IPS-11a (cell line): ENCODE data around the gene MITF.
A peak's percentile ranks its signal among the peaks of the same experiment; 100 is the strongest.

Source experiments
- H3K4me3 ChIP-seq: one replicate; pipeline ENCODE4 v1.5.1; 2013; ENCODE audit warnings: low read depth, low read length, control low read depth

The MITF gene

DNA sequence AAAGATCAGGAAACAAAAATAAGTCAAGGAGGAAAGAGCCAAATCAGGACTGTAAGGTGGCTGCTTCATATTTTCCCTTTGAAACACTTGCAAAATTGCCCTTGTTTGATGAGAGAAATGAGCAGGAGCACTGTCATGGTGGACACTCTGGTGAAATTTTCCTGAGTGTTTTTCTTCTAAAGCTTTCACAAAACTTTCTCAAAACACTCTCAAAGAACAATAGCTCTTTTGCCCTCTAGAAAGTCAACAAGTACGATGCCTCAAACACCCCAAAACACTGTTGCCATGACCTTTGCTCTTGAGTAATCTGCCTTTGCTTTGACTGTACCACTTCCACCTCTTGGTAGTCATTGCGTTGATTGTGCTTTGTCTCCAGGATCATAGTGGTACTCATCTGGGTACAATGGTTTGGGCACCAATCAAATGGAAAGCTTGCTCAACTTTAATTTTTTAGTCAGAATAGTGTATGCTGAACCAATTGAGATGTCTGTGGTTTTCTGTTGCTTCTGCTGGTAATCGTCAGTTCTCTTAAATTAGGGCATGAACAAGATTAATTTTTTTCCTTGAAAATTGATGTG lies 13.2 kb upstream of the MITF start:
- H3K4me3 ChIP-seq = no peak overlapping the region

DNA sequence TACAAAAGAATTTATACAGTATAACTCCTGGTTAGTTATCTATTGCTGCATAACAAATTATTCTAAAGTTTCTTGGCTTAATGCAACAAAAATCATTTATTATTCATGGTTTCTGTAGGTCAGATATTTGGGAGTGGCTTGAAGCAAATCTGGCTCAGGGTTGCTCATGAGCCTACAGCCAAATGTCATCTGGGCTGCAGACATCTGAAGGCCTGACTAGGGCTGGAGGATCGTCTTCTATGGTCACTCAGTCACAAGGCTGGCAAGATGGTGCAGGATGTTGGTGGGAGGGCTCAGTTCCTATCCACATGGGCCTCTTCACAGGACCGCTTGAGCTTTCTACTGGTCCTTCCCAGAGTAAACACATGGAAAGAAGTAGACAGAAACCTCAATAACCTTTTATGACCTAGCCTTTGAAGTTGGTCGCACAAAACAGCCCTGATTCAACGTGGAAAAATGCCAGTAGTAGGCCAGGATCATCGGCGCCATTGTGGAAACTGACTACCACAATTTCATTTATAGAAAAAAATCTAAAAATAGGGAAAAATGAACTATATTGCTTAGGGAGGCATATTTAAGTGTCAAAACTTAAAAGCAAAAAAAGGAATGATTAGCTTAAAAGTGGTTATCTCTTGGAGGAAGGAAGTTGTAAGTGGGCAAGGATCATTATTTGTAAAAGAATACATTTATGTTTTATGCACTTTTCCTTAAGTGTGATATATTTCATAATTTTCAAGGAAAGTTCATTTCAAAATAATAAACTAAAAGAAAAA lies 9.9 kb upstream of the MITF start:
- H3K4me3 ChIP-seq = no peak overlapping the region

DNA sequence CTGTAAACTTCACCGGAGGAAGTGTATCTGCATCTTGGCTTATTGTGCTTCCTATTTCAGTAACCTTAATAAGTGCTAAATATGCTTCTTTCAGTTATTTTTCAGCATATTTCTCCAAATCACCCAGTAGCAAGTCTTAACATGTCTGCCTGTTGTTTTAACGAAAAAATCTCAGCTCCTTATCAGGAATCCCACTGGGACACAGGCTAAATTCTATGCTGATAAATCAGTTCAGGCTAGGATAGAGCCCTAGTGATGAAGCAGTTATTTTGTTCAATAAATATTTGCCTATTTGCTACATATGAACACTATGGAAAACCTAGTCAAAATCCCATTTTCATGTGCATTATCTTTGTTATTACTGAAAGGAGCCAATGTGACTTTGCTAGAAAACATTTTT lies 8.2 kb upstream of the MITF start:
- H3K4me3 ChIP-seq = no peak overlapping the region

DNA sequence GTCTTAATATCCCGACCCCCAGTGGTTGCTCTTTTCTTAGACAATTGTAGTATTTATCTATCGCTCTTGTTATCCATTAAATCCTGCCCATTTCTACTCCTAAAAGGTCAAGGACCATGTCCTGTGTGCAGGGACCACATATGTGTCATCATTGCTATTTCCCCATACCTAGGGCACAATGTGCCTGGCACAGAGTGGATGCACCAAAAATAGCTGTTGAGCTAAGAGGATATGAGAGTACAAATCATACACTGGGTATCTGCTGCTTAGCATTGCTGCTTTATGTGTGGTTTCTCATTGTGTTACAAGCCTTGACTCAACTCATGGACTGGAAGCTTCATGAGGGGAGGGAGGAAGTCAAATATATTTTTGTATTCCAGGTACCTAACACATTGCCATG lies 3.4 kb upstream of the MITF start:
- H3K4me3 ChIP-seq = no peak overlapping the region

DNA sequence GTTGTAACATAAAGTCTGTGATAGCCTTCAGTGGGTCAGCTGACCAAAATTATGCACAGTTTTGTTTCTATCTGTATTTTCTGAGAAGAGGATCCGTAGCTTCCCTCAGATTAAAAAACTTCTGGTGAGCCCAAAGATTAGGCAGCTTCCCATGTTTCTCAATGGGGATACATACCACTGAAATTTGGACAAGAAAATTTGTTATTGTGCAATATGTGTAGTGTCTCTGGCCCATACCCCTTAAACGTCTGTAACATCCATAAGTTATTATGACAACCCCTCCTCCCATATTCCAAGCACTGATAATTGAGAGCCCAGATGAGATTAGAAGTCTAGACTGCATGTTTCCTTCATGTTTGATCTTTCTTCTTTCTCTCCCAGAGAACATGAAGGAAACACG lies 1.9 kb upstream of the MITF start:
- no peak overlapping the region for H3K4me3 ChIP-seq

DNA sequence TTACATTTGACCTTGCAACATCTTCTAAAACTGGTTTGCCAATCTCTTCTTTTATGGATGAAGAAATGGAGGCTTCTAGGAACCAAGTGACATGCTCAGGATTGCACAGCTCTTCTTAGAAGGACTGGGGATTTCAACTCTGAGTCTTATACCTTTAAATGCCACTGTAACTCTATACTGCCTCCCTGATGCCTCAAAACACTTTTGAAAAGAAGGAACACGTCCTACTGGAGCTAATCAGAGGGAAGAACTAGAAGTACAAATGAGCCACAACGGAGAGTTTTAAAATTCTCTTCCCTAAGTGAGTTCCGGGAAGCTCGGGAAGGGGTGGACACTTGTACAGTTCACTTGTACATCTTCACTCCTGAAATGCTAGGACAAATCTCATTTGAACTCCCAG lies 949 bp upstream of the MITF start:
- H3K4me3 ChIP-seq = peak overlapping the region; percentile 25

DNA sequence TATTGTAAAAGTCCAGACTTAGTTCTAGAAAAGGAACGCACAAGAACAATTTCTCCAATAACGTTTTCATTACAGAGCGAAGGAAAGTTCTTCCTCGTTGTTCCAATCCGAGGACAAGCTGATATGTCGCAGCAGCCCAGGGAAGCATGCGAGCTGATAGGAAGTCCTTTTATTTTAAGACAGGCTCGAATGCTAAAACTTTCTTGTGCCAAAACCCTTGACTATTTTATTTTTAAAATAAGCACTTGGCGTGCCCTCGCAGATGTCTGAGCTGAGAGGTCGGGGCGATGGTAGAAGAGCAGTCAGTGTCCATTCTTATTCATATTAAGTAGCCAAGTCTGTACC lies 433 bp upstream of the MITF start:
- peak overlapping the region; percentile 25 for H3K4me3 ChIP-seq

DNA sequence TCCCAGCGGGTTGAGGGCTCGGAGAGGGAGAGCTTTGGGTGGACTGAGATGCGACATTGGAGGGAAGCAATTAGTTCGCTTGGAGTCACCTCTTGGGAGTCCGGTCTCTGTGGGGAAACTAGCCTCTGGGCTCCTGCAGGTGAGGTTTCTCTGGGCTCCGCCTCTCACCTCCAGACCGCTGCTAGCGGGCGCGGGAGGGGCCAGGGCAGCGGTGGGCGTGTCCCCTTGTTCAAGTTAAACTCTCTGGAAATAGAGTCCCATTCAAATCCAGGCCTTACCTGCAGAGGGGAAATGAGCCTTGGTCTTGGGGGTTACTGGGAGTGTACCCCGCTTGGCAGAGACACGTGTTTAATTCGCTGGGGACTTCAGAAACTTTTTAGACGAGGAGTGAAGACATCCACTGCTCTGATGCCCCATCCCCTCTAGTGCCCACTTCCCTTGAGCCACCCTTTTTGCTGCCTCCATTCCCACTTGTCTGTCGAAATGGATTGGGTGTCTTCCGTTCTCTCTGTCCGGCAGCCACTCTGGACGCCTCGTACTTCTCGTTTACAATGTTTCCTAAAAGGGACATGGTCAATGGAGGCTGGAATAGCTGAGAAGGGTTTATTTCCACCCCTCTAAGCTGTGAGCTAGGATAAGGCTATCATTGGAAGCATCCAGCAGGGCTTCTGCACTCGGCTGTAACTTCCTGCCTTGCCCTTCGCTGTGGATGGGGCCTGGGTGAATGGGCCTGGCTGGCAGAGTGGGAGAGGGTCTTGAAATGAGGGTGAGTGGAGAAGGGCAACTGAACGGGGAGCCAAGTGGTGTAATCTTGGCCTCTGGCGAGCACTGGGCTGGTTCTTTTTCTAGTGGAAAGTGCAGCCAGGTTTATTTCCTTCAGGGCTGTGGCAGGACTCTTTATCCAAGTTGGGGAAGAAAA lies 1.1 kb downstream of the MITF start:
- peak overlapping the region; percentile 78 for H3K4me3 ChIP-seq

DNA sequence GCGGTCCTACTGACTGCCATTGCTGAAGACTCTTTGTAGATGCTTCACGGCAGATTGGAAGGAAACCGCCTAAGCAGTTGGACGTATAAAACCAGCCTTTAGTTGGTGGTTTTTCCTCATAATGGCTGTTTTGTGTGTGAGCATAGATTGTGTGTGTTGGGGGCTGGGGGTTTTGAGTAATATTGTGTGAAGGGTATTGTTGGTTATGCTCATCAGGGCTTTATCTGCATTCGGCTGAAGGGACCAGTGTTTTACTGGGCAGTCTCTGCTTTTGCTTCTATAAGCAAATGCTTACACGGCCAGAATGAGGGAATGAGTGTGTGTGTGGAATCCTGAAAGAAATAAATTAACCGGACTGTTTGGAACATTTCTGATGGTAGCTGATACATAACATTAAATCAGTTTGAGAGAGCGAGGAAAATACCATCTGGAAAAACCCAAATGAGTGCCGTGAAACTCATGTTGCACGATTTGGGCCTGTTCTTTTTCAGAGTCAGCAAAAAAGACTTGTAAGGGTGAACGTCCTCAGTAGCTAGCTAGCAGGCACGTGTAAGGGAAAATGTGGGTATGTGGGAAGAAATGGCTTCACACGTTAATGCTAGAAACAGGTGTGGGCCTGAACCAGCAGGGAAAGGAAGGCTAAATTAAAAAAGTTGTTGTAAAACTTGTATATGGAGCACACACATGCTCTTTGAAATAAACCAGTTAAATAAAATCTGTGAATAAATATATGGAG lies 1.9 kb downstream of the MITF start:
- no peak overlapping the region for H3K4me3 ChIP-seq

DNA sequence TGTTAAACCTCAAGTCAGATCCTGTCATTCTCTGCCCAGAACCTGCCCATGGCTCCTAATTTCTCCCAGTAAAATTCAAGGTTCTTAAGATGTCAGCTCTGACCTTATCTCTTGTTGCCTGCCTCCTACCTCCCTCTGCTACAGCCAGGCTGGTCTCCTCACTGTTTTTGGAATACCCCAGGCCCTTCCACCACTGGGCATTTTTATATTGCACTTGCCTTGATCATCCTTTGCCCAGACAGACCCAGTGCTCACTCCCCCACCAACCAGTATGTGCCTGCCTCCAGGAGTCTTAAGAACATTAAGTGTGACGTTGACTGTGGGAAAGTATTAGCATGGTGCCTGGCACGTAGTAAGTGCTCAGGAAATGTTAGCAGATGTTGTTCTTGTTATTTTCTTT lies 3.1 kb downstream of the MITF start:
- H3K4me3 ChIP-seq = no peak overlapping the region

DNA sequence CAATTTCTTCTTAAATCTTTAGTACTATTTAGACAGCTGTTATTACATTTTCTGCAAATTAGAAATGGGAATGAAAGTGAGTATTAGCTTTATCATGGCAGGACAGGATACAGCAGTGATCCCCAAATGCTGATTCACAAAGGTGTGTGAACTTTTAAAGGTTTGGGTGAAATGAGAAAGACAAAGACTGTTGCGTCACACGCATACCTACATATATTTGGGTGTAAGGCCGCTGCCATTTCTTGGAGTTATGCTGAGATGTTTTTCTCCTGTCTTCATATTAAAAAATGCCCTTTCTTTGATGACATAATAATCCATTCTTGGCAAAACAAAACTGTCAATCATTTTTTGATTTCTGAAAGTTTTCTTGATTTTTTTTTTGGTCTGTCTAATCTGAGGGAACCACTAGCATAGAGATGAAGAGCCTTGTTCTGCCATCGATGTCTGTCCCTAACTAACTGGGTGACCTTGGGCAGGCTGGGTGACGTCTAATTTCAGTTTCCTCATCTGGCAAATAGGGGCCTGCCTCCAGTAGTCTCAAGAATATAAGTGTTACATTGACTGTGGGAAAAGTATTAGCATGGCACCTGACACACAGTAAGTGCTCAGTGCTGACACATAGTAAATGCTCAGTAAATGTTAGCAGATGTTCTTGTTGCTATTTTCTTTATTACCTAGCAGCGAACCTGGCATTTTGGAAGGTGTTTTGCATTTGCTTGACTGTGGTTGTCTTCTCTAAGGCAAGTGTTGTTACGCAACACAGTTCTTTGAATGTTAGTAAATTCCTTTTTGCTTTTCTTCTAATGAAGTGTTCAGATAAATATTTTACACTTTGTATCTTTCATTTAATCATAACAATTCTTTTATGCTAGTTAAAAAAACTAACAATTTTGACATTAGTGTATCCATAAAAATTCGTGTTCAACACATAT lies 5.0 kb downstream of the MITF start:
- H3K4me3 ChIP-seq = no peak overlapping the region

DNA sequence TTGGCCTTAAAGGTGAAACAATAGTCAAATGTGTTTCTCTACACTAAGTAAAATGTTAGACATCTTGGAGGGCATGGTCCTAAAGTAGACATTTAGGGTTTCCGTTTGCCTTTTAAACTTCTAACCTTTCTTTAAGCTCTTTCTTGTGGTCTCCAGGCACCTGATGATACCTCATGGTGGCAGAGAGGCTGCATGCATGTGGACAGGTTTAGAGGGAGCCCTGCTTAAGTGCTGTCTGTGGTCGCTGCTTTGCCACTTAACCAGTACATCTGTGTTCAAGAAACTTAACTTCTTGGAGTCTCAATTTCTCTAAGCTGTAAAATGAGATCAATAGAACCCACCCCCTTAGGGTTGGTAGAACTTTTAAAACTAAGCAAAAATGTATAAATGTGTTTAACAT lies 6.2 kb downstream of the MITF start:
- H3K4me3 ChIP-seq = no peak overlapping the region

DNA sequence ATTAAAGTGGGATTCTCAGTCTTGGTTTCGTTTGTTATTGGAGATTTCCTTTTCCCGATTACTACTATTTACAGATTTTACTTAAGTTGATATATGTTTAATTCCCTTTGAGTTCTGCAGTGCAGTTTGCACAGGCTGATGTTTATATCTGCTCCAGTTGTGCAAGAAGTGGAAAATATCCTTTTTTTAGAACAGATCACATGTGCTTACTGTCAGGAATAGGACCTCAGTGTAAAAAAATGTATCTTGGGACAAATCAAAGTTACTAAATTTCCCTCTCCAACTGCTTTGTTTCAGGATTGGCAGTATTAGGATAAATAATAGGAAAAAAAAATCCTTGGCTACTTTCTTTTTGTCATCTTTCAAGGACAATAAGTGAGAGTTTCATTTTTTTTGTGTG lies 6.9 kb downstream of the MITF start:
- H3K4me3 ChIP-seq = no peak overlapping the region

DNA sequence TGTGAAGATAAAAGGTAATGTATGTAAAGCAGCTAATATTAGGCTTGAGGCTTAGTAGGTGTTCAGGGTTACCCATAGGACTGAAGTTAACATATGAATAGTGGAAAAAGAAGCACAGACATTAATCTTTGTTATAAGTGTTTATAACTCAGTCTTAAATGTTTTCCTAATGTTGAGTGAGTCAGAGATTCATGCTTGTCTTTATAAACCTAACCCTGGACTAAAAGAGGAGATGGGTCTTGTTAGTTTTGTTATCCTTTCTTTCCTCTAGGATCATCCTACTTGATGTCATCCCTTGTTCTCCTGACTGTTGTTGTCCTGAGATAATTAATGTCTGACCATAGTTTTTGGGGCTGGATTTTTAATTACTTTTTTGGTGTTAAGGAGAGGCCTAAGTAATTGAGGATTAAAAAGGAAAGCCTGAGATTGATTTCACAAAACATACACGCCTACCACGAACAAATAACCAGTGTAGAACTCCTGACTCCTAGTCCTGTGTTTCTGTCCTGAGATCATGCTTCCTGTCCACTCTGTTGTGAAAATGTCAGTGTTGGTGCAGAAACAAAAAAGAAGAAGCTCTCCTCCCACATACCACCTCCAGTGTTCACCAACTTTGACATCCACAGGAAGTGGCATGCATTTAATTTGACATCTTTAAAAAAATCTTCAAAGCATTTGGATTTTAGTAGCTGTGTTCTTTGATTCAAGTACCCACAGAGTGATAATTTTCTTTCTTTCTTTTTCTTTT lies 8.4 kb downstream of the MITF start:
- no peak overlapping the region for H3K4me3 ChIP-seq

DNA sequence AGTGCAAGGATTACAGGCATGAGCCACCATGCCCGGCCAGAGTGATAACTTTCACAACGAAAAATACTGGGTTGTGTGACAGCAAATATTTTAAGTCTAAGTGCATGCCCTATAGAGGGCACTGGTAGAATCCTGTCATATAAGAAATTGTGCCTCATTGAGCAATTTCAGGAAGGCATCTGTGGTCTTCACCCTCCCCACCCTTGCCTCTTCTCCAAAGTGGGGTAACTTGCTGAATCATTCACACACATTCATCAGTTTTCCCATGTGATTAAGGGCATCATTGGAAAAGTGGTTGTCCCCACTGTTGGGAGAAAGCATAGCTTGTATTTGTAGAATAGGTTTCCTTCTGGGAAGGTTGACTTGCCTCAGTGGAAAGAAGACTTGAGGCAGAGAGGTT lies 9.2 kb downstream of the MITF start:
- no peak overlapping the region for H3K4me3 ChIP-seq

DNA sequence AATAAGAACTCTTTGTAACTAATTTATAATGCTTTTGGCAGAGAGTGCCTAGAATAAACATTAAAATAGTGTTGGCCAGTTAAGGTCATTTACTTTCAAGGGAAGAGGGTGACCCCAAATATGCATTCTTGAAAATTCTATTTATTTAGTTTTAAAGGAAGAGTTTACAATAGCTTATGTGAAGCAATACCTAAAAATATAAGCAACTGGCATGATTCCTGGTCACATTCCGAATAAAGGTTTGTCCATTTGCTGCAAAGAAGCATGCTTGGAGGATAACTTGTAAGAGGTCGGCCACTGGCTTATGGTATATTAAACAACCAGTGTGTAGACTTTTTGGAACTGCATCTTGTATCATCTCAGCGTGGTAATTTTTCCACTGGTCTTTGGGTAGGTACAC lies 10.2 kb downstream of the MITF start:
- no peak overlapping the region for H3K4me3 ChIP-seq

DNA sequence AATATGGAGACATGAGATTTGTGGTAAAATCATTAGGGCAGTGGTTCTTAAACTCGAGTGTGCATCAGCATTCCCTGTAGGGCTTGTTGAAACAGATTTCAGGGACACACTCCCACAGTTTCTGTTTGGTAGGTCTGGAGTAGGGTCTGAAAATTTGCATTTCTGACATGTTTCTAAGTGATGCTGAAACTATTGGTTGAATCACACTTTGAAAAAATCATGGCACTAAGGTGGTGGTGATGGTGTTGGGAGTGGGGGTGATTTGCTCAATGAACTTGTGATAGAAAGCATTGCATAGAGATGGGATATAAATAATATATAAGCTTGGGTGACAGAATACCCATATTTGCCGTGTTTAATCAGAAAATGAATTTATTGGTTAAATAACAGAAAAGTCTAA lies 11.3 kb downstream of the MITF start:
- H3K4me3 ChIP-seq = no peak overlapping the region

DNA sequence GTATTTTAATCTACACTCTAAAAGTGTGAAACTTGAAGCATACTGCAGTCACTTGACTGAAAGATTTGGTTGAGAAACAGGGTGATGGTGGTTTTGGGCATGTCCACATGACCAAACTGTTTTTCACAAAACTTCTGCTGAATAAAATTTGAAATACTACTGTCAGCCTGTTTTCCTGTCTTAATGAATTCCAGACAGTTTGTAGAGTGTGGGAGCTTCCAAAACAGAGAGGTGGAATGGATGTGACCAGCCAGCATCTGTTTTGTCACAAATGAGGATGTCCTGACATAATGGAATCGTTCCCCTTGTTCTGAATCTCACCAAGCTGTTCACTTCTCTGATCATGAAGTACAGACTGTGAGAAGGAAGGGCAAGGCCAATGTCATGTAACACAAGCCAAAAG lies 11.8 kb downstream of the MITF start:
- no peak overlapping the region for H3K4me3 ChIP-seq

DNA sequence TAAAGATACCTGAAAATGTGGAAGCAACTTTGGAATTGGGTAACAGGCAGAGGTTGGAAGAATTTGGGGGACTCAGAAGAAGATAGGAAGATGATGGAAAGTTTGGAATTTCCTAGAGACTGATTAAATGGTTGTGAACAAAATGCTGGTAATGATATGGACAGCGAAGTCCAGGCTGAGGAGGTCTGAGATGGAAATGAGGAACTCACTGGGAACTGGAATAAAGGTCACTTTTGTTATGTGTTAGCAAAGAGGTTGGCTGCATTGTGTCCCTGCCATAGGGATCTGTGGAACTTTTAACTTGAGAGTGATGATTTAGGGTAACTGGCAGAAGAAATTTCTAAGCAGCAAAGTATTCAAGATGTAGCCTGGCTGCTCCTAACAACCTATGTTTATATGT lies 13.0 kb downstream of the MITF start:
- no peak overlapping the region for H3K4me3 ChIP-seq
